SHP77 treated with DMSO at 0.1 percent for 48 hours (cell line): ENCODE results near the gene NUP205.

Source experiments
- DNase-seq: peaks from one replicate; lab custom pipeline; 2025; lab: John Stamatoyannopoulos, UW

The NUP205 gene

DNA sequence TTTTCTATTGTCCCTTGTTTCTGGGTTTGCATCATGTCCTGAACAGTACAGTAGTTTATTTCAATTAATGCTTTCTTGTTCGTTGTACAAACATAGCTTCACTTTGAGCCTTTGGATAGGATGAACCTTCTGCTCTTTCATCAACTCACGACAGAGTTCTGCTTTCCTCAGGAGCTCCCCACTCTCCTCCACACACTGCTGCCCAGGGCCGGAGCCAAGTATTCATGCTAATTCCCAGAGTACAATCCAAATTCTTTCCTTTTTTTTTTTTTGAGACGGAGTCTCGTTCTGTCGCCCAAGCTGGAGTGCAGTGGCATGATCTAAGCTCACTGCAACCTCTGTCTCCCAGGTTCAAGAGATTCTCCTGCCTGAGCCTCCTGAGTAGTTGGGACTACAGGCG, 7.5 kb upstream of the NUP205 start:
- no peak for DNase-seq

DNA sequence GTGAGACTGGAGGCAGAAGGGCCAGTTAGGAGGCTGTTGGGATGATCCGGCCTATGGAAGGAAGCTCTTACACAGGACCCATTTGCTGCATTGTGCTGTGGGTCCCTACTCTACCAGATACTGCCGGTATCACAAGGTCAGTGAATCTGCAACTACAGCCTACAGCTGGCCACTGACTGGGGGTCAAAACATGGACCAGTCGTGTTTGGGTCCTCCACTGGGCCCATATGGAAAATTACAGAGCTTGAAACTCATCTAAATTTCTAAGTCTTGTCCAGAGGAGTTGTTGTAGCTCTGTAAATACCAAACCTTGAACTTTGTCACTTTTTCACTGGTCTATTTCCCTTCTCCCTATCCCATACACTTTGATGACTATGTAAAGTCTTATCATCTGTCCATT, 5.6 kb upstream of the NUP205 start:
- no peak for DNase-seq

DNA sequence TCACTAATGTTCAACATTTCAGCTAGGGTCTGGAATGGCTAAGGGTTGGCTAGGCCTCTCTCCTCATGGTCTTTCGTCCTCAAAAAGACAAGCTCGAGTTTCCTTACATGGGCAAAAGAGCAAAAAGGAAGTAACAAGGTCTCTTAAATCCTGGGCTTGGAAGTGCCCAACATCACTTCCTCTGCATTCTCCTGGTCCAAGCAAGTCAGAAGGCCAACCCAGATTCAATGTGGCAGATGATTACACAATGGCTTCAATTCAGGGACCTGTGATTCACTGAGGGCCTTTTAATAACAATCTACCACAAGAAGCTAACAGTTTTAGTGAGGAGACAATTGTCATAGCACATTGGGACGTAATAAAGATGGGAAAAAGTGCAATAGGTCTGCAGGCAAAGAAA, 4.4 kb upstream of the NUP205 start:
- DNase-seq: no peak

DNA sequence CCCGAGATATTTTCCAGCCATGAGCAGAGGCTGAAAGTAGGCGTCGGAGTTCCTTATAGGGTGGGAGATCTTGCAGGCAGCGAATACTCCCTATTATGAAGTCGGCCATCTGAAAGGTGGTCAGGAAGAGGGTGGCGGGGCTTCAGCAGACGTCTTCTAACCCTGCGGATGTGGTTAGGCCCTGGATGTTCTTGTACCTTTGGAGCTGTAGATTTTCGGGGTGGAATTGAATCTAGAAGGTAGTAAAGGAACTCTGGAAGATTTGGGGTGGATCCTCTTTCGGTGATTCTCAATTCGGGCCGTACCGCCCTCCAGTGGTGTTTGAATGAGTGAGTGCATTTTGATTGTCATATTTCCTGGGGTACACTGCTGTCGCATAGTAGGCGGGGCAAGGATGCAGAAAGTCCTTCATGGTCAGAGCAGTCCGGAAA, 635 bp downstream of the NUP205 start:
- DNase-seq: peak; percentile 59

DNA sequence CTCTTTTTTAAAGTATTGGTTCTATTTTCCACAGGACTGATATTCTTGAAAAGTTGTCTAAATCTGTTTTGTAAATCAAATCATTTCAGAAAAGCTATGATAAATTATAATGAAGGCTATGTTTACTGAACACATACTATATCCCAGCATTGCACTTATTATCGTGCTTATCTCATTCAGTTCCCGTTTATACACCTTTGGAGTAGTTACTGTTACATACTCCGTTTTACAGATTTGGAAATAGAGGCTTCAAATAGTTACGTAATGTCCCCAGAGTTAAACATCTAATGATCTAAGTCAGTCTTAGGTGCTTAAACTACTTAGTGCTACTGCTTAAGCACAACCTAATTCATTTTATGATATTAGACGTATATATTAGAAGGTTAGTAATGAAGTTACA, 1.2 kb downstream of the NUP205 start:
- DNase-seq: no peak

DNA sequence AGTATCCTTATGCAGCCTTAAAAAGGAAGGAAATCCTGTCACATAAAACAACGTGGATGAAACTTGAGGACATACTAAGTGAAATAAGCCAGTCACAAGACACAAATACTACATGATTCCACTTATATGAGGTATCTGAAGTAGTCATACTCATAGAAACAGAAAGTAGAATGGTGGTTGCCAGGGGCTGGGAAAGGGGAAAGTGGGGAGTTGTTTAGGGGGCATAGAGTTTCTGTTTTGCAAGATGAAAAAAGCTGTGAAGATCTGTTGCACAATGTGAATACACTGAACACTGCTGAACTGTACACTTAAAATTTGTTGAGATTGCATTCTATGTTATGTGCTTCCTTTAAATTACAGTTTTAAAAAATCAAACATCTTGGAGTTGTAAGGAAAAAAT, 2.9 kb downstream of the NUP205 start:
- no peak for DNase-seq

DNA sequence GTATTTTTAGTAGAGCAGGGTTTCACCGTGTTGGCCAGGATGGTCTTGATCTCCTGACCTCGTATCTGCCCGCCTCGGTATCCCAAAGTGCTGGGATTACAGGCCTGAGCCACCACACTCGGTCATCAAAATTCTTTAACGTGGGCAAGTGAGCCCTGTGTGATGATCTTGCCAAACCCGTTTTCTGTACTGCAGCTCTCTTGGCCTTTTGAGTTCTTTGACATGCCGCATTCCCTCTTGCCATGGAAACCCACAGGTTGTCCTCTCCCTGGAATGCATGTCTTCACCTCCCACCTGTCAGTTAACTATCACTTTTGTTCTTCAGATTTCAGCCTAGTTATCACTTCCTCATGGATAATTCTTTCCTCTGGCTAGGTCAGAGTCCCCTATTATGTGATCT, 5.0 kb downstream of the NUP205 start:
- DNase-seq: no peak

DNA sequence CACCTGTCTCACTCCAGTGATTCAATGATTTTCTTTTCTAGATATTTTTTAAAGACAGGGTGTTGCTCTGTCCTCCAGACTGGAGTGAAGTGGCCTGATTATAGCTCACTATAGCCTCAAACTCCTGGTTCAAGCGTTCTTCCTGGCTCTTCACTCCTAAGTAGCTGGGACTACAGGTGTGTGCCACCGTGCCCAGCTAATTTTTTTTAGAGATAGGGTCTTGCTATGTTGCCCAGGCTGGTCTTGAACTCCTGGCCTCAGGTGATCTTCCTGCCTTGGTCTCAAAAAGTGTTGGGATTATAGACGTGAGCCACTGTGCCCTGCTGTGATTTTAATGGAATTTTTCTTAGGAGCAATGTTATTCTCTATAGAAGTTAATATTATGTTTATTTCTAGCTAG, 14.1 kb downstream of the NUP205 start:
- DNase-seq: no peak

DNA sequence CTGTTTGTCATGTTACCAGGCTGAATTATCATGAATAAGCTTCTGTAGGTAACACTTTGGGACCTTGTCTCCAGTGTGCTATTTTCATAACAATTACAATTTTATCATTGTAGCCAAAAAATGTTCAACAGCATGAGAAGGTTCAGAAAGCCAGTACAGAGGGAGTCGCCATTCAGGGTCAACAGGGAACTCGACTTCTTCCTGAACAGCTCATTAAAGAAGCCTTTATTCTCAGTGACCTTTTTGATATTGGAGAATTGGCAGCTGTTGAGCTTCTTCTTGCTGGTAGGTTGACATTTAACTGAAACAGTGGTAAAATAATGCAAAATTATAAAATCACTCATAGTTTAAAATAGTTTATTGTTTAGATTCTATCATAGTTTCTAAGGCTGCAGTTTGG, 15.8 kb downstream of the NUP205 start:
- DNase-seq: no peak

DNA sequence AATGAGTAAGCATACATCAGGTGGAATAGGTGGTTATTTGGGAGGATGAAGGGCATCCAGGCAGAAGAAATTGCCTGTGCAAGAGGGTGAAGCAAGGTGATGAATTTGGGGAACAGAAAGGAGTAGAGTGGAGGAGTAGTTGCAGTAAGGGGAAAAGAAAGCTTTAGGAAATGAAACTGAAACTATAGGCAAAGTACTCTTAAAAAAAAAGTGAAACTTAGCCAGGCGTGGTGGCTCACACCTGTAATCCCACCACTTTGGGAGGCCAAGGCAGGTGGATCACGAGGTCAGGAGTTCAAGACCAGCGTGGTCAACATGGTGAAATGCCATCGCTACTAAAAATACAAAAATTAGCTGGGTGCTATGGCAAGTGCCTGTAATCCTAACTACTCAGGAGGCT, 17.6 kb downstream of the NUP205 start:
- DNase-seq: no peak

DNA sequence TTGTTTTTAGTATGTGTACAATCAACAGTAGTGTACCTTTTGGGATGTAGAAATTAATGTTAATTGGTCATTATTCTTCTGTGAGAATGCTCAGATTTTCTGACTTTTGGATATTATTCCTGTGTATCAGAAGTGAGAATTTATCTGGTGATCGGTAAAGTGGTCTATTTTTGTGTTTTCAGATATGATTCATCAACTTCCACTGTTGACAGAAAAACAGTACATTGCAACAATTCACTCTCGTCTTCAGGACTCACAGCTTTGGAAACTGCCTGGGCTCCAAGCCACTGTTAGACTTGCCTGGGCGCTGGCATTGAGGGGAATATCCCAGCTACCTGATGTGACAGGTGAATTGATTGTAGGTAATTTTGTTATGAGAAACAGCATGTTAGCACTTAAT, 20.9 kb downstream of the NUP205 start:
- no peak for DNase-seq

DNA sequence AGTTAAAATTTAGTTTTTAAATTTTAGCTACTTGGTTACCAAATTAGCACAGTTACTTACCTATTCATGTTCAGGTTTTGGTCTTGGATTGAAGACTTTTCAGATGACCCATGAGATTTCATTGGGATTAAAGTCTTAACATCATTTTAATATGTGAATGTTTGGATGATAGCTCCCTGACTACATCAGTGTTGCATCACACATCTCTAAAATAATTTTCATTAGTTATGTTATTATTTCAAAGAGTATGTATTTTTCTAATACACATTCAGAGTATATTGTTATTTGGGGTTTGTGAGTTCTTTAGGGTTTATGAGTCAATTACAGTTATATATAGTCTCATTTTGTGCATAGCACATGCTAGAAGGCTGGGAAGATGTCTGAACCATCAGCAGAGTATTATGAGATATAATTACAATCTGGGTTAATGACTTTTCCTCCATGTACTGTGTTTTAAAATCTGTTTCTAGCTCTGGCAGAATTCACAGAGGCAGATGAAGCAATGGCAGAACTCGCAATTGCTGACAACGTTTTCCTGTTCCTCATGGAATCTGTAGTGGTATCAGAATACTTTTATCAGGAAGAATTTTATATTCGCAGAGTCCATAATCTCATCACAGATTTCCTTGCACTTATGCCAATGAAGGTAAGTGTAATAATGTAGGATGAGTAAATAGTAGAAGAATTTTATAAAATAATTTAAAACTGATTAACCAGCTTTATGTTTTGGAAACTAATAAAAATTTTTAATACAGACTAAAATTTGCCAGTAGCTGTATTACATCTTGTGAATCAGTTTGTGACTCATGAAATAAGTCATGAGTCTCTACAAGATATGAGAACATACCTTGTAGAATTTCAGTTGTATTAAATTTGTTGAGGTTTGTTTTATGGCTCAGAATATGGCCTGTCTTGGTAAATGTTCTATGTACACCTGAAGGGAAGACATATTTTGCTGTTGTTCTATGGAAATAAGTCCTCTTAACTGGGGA, 26.9 kb downstream of the NUP205 start:
- no peak for DNase-seq

DNA sequence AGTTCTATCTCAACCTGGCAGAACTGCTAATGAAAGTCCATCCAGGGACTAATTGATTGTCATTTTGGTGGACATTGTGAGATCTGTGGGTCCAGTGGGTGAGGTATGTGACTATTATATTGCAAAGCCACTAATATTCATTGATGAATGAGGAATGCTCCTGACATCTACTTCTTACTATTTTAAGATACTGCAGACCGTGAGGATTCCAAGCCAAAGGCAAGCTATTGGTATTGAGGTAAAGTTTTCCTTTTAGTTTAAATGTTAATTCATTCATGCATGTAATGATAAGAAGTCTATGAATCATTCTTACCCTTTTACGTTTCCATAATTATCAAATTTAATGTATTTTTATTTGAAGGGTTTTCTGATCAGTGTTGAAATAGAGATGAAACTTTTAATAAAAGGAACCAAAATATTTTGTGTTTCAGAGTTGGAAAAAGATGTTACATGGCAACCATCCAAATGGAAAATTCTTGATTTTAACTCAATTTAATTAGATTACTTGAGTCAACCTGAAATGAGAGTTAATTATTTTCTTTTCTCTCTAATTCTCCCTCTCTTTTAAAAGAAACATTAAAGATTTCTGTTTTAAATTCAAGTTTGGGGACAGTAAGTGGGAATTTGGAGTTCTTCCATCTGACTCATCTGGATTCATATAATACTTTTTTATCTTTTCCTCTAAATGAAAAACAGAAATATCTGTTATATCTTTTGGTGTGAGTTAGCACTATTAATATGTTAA, 39.6 kb downstream of the NUP205 start:
- no peak for DNase-seq

DNA sequence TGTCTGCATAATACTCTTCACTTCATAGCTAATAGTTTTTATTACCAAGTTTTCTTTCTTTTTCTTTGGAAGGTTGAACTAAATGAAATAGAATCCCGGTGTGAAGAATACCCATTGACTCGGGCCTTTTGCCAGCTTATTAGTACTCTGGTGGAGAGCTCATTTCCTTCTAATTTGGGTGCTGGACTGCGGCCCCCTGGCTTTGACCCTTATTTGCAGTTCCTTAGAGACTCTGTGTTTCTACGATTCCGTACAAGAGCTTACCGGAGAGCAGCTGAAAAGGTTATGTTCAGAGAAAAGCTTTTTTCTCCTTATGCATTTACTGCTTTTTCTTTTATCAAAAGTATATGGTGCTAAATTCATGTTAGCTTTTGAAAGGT, 40.2 kb downstream of the NUP205 start:
- DNase-seq: no peak

DNA sequence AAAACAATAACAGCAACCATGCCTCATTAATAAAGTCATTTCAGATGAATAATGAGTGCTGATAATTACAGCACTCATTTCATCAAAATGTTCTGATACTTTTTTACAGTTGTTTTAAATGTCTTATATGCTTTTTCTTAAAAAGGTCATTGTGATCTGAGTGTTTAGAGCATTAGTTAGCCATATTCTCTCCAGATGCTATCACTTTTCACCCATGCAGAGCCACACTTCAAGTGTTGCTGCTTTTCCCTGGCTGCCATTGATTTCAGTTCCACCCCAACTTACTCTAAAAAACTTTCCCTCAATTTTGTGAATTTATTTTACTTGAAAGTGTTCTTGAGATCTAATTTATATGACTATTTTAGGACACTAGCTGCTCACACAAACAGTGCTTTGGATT, 41.8 kb downstream of the NUP205 start:
- DNase-seq: no peak

DNA sequence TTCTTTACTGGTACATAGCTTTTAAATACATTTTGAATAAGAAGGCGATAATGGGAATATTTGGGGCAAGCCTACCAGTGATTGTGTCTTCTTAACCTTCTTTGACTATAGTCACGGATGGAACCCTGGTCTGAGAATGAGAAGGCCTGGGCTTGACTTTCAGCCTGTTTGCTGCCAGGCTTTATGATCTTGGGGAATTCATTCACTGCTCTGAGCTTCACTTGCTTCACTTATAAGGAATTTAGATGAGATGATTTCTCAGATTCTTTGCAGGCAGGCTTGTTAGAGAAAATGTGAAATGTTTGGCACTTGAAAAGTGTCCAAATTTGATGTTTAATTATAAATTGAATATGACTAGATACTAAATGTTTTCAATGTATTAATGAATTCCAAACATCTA, 42.5 kb downstream of the NUP205 start:
- DNase-seq: no peak

DNA sequence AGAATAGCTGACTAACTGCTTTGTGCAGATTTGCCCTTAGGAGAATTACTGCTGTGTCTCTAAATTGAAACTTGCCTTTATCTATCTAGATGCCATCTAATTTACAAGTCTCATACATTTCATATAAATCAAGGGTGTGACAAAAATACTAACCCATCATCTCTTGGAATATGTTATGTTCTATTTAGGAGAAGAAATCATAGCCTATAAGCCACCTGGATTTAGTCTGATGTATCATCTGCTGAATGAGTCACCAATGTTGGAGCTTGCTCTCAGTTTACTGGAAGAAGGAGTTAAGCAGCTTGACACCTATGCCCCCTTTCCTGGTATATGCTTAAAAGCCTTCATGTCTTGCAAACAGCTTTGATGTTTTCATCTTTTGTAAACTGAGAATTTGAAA, 43.5 kb downstream of the NUP205 start:
- no peak for DNase-seq

DNA sequence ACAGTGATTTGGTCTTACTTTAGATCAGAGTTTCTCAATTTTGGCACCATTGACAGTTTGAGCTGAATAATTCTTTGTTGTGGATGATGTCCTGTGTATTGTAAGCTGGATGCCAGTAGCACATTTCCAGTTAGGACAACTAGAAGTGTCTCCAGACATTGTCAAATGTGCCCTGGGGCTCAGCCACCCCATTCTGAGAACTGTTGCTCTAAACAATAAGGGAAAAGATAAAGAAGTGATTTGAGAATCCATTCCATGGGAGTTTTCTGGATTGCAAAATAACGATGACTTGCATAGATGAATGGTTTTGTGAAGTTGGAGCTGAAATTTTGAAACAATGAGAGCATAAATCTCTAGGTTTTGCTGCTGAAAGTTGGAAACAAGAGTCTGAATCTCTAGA, 44.6 kb downstream of the NUP205 start:
- DNase-seq: no peak

DNA sequence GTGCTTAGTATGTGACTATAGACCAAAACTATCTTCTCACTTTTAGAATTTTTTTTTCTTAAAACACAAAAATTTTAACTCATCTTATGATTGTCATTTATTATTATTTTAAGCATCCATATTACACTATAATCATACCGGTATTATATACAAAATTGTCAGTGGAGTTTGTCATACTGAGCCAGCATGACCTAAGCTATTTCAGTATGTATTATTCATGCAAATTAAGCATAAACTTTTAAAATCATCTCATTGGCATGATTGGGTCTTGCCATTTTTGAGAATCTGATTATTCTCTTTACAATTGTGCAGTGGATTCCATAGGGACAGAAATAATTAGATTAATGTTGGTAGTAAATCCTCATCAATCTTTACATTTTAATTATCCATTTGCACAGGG, 58.4 kb downstream of the NUP205 start:
- no peak for DNase-seq

DNA sequence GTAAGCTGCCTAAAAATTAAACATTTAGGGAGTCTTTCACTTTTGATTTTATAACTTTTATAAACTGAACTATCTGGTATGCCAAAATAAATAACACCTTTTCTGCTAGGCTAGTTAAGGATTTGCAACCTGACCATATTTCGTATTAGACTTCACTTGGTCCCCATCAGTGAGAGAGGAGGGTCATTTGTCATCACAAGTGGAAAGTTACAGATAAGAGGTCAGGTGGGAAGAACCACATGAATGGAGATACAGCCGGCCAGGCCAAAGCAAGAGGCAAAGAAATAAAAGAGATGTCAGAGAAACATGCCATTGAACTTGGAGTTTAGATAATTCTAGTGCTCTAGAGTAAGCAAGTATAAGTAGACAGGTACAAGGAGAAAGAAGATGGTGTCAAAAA, 60.1 kb downstream of the NUP205 start:
- DNase-seq: no peak

DNA sequence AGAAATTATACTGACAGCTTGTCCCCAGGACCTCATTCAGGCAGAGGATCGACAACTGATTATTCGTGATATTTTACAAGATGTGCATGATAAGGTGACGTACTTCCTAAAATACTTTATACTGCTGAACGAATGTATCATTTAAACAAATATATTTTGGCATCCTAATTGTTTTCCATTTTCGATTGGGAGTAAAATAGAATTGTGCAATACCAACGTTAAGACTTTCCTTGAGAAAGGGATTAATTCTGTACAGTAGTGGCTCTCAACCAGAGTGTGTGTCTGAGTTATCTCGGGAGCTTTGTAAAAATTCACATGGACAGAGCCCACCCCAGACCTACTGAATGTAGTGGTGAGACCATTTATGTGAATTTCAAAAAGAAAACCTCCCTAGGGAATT, 60.8 kb downstream of the NUP205 start:
- DNase-seq: no peak

DNA sequence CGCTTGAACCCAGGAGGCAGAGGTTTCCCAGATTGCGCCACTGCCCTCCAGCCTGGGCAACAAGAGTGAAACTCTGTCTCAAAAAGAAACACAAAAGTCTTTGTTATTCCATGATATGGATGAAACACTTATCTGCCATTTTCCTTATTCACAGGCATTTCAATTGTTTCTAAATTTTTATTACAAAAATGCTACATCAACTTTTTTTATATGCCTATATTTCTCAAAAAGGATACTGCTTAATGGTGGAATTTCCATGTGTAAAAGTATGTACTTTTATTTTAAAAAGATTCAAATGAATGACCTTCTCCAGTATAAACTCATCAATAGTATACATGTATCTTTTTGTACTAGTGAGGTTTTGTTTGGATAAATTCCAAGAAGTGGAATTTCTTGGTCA, 62.7 kb downstream of the NUP205 start:
- DNase-seq: no peak
